Peyer's patch (tissue), 4 donors: Measurements from ENCODE around the gene EIF1. TPM values are rescaled to one million over a fixed set of nuclear protein-coding genes. Genes with fewer than 3 reads are reported as not detected.

Source experiments
- DNase-seq, 3 donors: peaks; one replicate each; pipeline ENCODE4 v3.0.0-alpha.2; 2017 to 2019
- H3K27ac ChIP-seq, 4 donors: fragments of 200-600 bp; sonication (generic); one replicate each; pipeline ENCODE4 v1.5.1; 2016 to 2019
- H3K27me3 ChIP-seq, 2 donors: fragments of 200-600 bp; sonication (generic); one replicate each; pipeline ENCODE4 v1.5.1; 2019
- H3K36me3 ChIP-seq, 3 donors: fragments of 200-600 bp; sonication (generic); one replicate each; pipeline ENCODE4 v1.5.1; 2016 to 2019
- H3K4me1 ChIP-seq, 4 donors: fragments of 200-600 bp; sonication (generic); one replicate each; pipeline ENCODE4 v1.5.1; 2016 to 2019
- H3K4me3 ChIP-seq, 4 donors: fragments of 200-600 bp; sonication (generic); 1 replicate in 3 of 4; 2 replicates in 1 of 4; pipeline ENCODE4 v1.5.1; 2016 to 2019; ENCODE audit warnings: mild to moderate bottlenecking in 1 of 4
- H3K9me3 ChIP-seq, 4 donors: fragments of 200-600 bp; sonication (generic); one replicate each; pipeline ENCODE4 v1.5.1; 2016 to 2019; ENCODE audit warnings: mild to moderate bottlenecking in 1 of 4
- POLR2A ChIP-seq, 2 donors: fragments of 450-650 bp; IDR thresholded peaks; one replicate each; pipeline ENCODE4 v1.5.1; 2017; ENCODE audit warnings: antibody characterized with exemption in 2 of 2, mild to moderate bottlenecking in 2 of 2, moderate library complexity in 2 of 2
- small RNA-seq, 2 donors: library from RNA; depleted of rRNA; stranded (forward); fragments of <200 nt; gene quantifications; one replicate each; pipeline ENCODE3, GENCODE V24; 2016
- total RNA-seq, 4 donors: library from RNA; depleted of rRNA; stranded (reverse); fragments of >200 nt; gene quantifications; one replicate each; pipeline ENCODE4 v1.1.0, GENCODE V29; 2016
- TF ChIP-seq, protein P1 (sequence below), 6 experiments: fragments of 450-650 bp in 4 of 6; fragments of 200-600 bp in 2 of 6; sonication (generic) in 1 of 6; IDR thresholded peaks; one replicate each; pipeline ENCODE4 v1.5.1; 2017 to 2019; ENCODE audit warnings: antibody characterized with exemption in 6 of 6, mild to moderate bottlenecking in 3 of 6, moderate library complexity in 1 of 6

The EIF1 gene
- total RNA-seq, 4 donors from 2014 or later = 123 to 226 (median 188) TPM

DNA sequence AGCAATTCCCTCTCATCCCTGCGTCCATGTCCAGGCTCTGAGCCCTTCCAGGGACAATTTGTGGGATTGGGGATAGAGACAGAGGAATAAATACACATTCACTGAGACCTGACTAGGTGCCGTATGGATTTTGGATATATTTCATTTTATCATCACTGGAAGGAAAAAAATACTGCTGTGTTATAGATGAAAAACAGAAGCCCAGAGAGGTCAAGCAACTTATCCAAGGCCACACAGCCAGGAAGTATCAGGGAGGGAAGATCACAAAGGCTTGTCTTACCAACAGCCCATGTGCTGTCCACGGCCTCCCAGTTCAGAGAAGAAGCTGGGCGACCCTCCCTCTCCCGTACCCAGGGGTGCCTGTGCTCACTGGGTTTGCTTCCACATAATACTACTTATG, 51.8 kb downstream of the EIF1 start:
- TF ChIP-seq POLR2A (IDR thresholded peaks at IDR 0.05) = no peak
- TF ChIP-seq, protein P1, sequence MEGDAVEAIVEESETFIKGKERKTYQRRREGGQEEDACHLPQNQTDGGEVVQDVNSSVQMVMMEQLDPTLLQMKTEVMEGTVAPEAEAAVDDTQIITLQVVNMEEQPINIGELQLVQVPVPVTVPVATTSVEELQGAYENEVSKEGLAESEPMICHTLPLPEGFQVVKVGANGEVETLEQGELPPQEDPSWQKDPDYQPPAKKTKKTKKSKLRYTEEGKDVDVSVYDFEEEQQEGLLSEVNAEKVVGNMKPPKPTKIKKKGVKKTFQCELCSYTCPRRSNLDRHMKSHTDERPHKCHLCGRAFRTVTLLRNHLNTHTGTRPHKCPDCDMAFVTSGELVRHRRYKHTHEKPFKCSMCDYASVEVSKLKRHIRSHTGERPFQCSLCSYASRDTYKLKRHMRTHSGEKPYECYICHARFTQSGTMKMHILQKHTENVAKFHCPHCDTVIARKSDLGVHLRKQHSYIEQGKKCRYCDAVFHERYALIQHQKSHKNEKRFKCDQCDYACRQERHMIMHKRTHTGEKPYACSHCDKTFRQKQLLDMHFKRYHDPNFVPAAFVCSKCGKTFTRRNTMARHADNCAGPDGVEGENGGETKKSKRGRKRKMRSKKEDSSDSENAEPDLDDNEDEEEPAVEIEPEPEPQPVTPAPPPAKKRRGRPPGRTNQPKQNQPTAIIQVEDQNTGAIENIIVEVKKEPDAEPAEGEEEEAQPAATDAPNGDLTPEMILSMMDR (IDR thresholded peaks at IDR 0.05) = no peak
- no peak for DNase-seq
- no peaks in the 10 kb centered on the region for H3K4me1 ChIP-seq
- no peaks in the 10 kb centered on the region for H3K36me3 ChIP-seq
- no peak overlapping the region for H3K27ac ChIP-seq
- no peak overlapping the region for H3K4me3 ChIP-seq
- H3K9me3 ChIP-seq = no peaks in the 10 kb centered on the region
- H3K27me3 ChIP-seq = peaks cover 0 to 6% of the 10 kb centered on the region in 2 donors

DNA sequence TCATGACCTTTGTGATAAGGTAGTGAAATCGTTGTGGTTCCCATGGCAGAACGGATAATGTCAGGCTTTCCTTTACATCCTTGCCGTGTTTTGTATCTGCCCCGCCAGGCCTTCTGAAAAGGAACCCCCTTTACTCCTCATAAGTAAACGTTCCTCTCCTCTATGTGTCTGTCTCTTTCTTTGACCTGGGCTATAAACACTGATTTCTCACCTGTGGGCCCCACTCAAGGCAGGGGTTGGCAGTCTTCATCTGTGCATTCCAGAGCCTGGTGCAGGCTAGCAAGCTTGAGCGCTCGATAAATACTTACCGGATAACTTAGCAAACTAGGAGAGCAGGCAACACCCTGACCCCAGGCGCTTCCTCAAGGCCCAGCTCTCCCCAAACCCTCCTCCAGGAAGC, 53.0 kb downstream of the EIF1 start:
- H3K9me3 ChIP-seq = no peaks in the 10 kb centered on the region
- no peak for DNase-seq
- H3K27me3 ChIP-seq = no peaks in the 10 kb centered on the region
- H3K36me3 ChIP-seq = no peaks in the 10 kb centered on the region
- no peak for TF ChIP-seq POLR2A (IDR thresholded peaks at IDR 0.05)
- TF ChIP-seq, protein P1 (IDR thresholded peaks at IDR 0.05) = no peak
- no peak overlapping the region for H3K27ac ChIP-seq
- no peak overlapping the region for H3K4me3 ChIP-seq
- H3K4me1 ChIP-seq = no peaks in the 10 kb centered on the region

Small RNA genes lying within 50 kb of the gene (small RNA-seq; reads per million reads assigned to genes)
- gene RN7SL399P = 0 reads per million in 2 donors
- 0 to 0.23 reads per million in 2 donors for gene RNA5SP442

Other genes with a start within 250 kb of the EIF1 start
- gene KRT38, start 247.9 kb upstream of the EIF1 start, total RNA-seq = not detected
- gene KRT32, start 221.5 kb upstream of the EIF1 start, total RNA-seq = not detected
- not detected for gene KRT35, start 207.7 kb upstream of the EIF1 start, total RNA-seq
- not detected for gene KRT36, start 199.0 kb upstream of the EIF1 start, total RNA-seq
- gene KRT13, start 183.3 kb upstream of the EIF1 start, total RNA-seq = 1 to 10 TPM in 1 of 4 donors, not detected in 3; 2.5 TPM
- 10 to 100 TPM; 12.3 to 44.5 (median 28.8) TPM for gene KRT15, start 170.0 kb upstream of the EIF1 start, total RNA-seq
- gene KRT19, start 160.6 kb upstream of the EIF1 start, total RNA-seq = 1,000 to 10,000 TPM in 3 of 4 donors, 100 to 1,000 TPM in 1; 357 to 5,327 (median 3,312) TPM
- not detected for gene KRT9, start 116.8 kb upstream of the EIF1 start, total RNA-seq
- gene KRT14, start 102.0 kb upstream of the EIF1 start, total RNA-seq = 1 to 10 TPM; 3.4 to 8.9 (median 6.3) TPM
- gene KRT16, start 76.1 kb upstream of the EIF1 start, total RNA-seq = not detected
- gene KRT17, start 64.3 kb upstream of the EIF1 start, total RNA-seq = 1 to 10 TPM in 1 of 4 donors, not detected in 3; 2.7 TPM
- not detected for gene GAST, start 23.4 kb downstream of the EIF1 start, total RNA-seq
- 1 to 10 TPM in 1 of 4 donors, under 1 TPM in 1, not detected in 2; 0.94 to 5.0 TPM for gene HAP1, start 45.8 kb downstream of the EIF1 start, total RNA-seq
- 100 to 1,000 TPM; 229 to 585 (median 505) TPM for gene JUP, start 97.8 kb downstream of the EIF1 start, total RNA-seq
- gene P3H4, start 123.1 kb downstream of the EIF1 start, total RNA-seq = 10 to 100 TPM in 3 of 4 donors, 1 to 10 TPM in 1; 9.5 to 23.1 (median 18.0) TPM
- 100 to 1,000 TPM in 1 of 4 donors, 10 to 100 TPM in 2, 1 to 10 TPM in 1; 7.2 to 130 (median 11.2) TPM for gene FKBP10, start 124.1 kb downstream of the EIF1 start, total RNA-seq
- 10 to 100 TPM in 3 of 4 donors, 1 to 10 TPM in 1; 5.8 to 40.4 (median 20.1) TPM for gene NT5C3B, start 147.3 kb downstream of the EIF1 start, total RNA-seq
- gene KLHL10, start 148.9 kb downstream of the EIF1 start, total RNA-seq = not detected
- 10 to 100 TPM in 1 of 4 donors, 1 to 10 TPM in 3; 7.4 to 10.5 (median 7.7) TPM for gene KLHL11, start 176.5 kb downstream of the EIF1 start, total RNA-seq
- gene ACLY, start 230.1 kb downstream of the EIF1 start, total RNA-seq = 100 to 1,000 TPM in 1 of 4 donors, 10 to 100 TPM in 3; 54.5 to 108 (median 74.0) TPM
- 1 to 10 TPM in 1 of 4 donors, not detected in 3; 2.1 TPM for gene ODAD4, start 241.7 kb downstream of the EIF1 start, total RNA-seq